Hepatocyte (in vitro differentiated cells): ENCODE measurements around the gene SOX18. TPM values are rescaled to one million over a fixed set of nuclear protein-coding genes. Genes with fewer than 3 reads are reported as not detected.
"Not testable (repeated sequence)": the region's sequence is repeated elsewhere in the genome, so short reads cannot be mapped to it uniquely, and the experiment has no call there.

Source experiments
- DNase-seq: peaks from one replicate; pipeline ENCODE4 v3.0.0-alpha.2; 2016; ENCODE audit warnings: low spot score
- H2AFZ ChIP-seq: fragments of 200-600 bp; sonication (generic); 2 replicates; pipeline ENCODE4 v1.6.0; 2016; ENCODE audit warnings: antibody characterized with exemption, mild to moderate bottlenecking
- H3K27ac ChIP-seq: fragments of 200-600 bp; sonication (generic); 2 replicates; pipeline ENCODE4 v1.5.1; 2016; ENCODE audit warnings: mild to moderate bottlenecking
- H3K27me3 ChIP-seq: fragments of 200-600 bp; sonication (generic); 2 replicates; pipeline ENCODE4 v1.6.1; 2016
- H3K36me3 ChIP-seq: fragments of 200-600 bp; sonication (generic); replicated peaks from 2 replicates; pipeline ENCODE4 v1.5.1; 2016; ENCODE audit warnings: low read depth; ENCODE audit not compliant: insufficient read depth
- H3K4me1 ChIP-seq: fragments of 200-600 bp; sonication (generic); 2 replicates; pipeline ENCODE4 v1.5.1; 2016; ENCODE audit warnings: mild to moderate bottlenecking, moderate library complexity; ENCODE audit not compliant: insufficient read depth
- H3K4me2 ChIP-seq: fragments of 200-600 bp; sonication (generic); 2 replicates; pipeline ENCODE4 v1.6.0; 2016
- H3K4me3 ChIP-seq: fragments of 200-600 bp; sonication (generic); 2 replicates; pipeline ENCODE4 v1.5.1; 2016; ENCODE audit warnings: mild to moderate bottlenecking
- H3K79me2 ChIP-seq: fragments of 200-600 bp; sonication (generic); 2 replicates; pipeline ENCODE4 v1.6.0; 2017; ENCODE audit warnings: mild to moderate bottlenecking
- H3K9me2 ChIP-seq: fragments of 200-600 bp; sonication (generic); replicated peaks from 2 replicates; pipeline ENCODE4 v1.6.0; 2017; ENCODE audit warnings: mild to moderate bottlenecking; ENCODE audit not compliant: insufficient read depth
- H3K9me3 ChIP-seq: fragments of 200-600 bp; sonication (generic); 2 replicates; pipeline ENCODE4 v1.5.1; 2016; ENCODE audit warnings: low read depth, mild to moderate bottlenecking
- H4K20me1 ChIP-seq: fragments of 200-600 bp; sonication (generic); 2 replicates; pipeline ENCODE4 v1.6.0; 2016; ENCODE audit warnings: mild to moderate bottlenecking; ENCODE audit not compliant: insufficient read depth, poor library complexity, severe bottlenecking
- EZH2 ChIP-seq: fragments of 200-600 bp; sonication (generic); IDR thresholded peaks from 2 replicates; pipeline ENCODE4 v1.6.1; 2016; ENCODE audit warnings: antibody characterized with exemption, mild to moderate bottlenecking, borderline replicate concordance
- EZH2phosphoT487 ChIP-seq: fragments of 200-600 bp; sonication (generic); IDR thresholded peaks from one replicate; pipeline ENCODE4 v1.6.1; 2018; ENCODE audit warnings: antibody characterized with exemption, mild to moderate bottlenecking, low read depth, moderate library complexity; ENCODE audit not compliant: unreplicated experiment, severe bottlenecking
- WGBS: methylation state at CpG from one replicate; pipeline ENCODE4 v1.1.6; 2016; ENCODE audit warnings: low lambda C conversion rate; ENCODE audit errors: missing lambda C conversion rate; 5-methylcytosine and 5-hydroxymethylcytosine counted together
- polyA plus RNA-seq: library from polyadenylated mRNA; unstranded; fragments of >200 nt; fragmentation: Nextera tagmentation; extraction: Ambion mirVana; gene quantifications from 2 replicates; pipeline ENCODE4 v1.2.1, GENCODE V29; 2016
- total RNA-seq: library from RNA; depleted of rRNA; stranded (reverse); fragments of >200 nt; gene quantifications from 2 replicates; pipeline ENCODE4 v1.2.3, GENCODE V29; 2014
- TF ChIP-seq, protein P1 (sequence below): fragments of 200-600 bp; sonication (generic); IDR thresholded peaks from 2 replicates; pipeline ENCODE4 v1.5.1; 2016; ENCODE audit warnings: antibody characterized with exemption, mild to moderate bottlenecking; ENCODE audit not compliant: poor library complexity

The SOX18 gene
- total and polyA plus RNA-seq, 2 experiments from 2014 or later, result 2.0 TPM; not detected in 1

DNA sequence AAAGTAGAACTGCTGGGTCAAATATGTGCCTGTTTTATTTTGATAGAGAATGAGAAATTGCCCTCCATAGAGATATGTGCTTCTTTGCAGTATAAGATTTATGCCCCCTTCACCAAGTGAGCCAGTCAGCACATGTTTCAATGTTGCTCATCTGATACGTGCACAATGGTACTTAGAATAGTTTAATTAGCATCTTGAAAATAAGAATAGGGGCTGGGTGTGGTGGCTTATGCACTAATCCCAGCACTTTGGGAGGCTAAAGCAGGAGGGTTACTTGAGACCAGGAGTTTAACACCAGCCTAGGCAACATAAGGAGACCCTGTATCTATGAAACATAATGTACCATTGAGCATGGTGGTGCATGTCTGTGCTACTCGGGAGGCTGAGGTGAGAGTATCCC, 33.8 kb downstream of the SOX18 start:
- H3K36me3 ChIP-seq, result no peaks in the 10 kb centered on the region
- 98% methylated on average over 2 of the region's 2 CpGs for WGBS
- TF ChIP-seq EZH2, result no peak
- no peak for TF ChIP-seq EZH2phosphoT487
- TF ChIP-seq, protein P1, sequence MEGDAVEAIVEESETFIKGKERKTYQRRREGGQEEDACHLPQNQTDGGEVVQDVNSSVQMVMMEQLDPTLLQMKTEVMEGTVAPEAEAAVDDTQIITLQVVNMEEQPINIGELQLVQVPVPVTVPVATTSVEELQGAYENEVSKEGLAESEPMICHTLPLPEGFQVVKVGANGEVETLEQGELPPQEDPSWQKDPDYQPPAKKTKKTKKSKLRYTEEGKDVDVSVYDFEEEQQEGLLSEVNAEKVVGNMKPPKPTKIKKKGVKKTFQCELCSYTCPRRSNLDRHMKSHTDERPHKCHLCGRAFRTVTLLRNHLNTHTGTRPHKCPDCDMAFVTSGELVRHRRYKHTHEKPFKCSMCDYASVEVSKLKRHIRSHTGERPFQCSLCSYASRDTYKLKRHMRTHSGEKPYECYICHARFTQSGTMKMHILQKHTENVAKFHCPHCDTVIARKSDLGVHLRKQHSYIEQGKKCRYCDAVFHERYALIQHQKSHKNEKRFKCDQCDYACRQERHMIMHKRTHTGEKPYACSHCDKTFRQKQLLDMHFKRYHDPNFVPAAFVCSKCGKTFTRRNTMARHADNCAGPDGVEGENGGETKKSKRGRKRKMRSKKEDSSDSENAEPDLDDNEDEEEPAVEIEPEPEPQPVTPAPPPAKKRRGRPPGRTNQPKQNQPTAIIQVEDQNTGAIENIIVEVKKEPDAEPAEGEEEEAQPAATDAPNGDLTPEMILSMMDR, result no peak

GRCh38 chr20:64012385-64013154, 36.9 kb downstream of the SOX18 start:
- not testable (repeated sequence) for H3K4me2 ChIP-seq, H4K20me1 ChIP-seq, H2AFZ ChIP-seq, H3K9me2 ChIP-seq, DNase-seq, H3K4me1 ChIP-seq, H3K79me2 ChIP-seq, H3K4me3 ChIP-seq, H3K27me3 ChIP-seq, H3K9me3 ChIP-seq, H3K27ac ChIP-seq, H3K36me3 ChIP-seq
- WGBS, result 100% methylated on average over 4 of the region's 20 CpGs

More for the DNA sequence above, 33.8 kb downstream of the SOX18 start:
- no peaks in the 10 kb centered on the region for H3K4me1 ChIP-seq
- H3K9me2 ChIP-seq, result no peaks in the 10 kb centered on the region
- no peaks in the 10 kb centered on the region for H3K79me2 ChIP-seq
- H3K27ac ChIP-seq, result no peak overlapping the region
- no peak overlapping the region for H2AFZ ChIP-seq
- no peak overlapping the region for H3K4me2 ChIP-seq
- H3K9me3 ChIP-seq, result no peaks in the 10 kb centered on the region
- peaks cover 3% of the 10 kb centered on the region for H4K20me1 ChIP-seq
- H3K27me3 ChIP-seq, result no peaks in the 10 kb centered on the region
- no peak overlapping the region for H3K4me3 ChIP-seq
- no peak for DNase-seq

DNA sequence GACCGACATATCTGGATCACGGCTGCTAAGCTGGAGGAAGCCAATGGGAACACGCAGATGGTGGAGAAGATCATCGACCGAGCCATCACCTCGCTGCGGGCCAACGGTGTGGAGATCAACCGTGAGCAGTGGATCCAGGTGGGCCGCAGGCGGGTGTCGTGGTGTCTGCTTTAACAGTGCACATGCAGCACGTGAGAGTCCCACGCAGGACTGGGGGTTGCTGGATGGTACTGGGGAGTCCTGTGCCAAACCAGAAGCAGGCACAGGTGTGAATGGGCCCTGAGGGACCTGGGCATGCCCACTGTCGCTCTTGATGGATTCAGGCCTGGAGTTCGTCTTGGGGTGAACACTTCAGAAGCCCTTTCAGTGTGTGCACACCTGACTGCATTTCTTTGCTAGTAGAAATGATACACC, 38.1 kb downstream of the SOX18 start:
- no peak for DNase-seq
- H4K20me1 ChIP-seq, result peaks cover 7% of the 10 kb centered on the region

DNA sequence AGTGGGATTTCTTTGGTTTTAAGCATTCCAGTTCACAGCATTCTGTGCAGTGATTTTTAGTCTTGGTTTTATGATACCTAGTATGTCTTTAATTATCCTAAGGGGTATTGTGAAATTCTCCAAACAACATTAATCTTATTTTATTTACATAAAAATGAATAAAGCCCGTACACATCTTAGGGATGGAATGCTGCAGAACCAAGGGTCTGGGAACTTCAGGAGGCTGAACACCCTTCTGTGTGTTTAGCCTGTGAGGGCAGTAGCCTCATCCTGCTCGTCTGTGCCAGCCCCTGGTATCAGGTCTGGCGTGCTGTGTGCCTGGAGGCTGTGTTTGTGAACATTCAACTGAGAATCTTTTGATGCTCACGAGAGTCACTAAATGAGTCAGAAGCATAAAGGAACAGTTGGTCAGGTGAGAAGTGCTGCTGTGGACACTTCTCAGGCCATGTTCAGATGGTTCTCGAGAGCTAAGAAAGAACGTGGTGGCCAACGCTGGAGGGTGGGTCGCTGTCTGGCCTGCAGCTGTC, 38.7 kb downstream of the SOX18 start:
- 90% methylated on average over 8 of the region's 8 CpGs for WGBS
- peaks cover 3% of the 10 kb centered on the region for H3K36me3 ChIP-seq

More for the DNA sequence above, 38.1 kb downstream of the SOX18 start:
- Histone ChIP-seq H3K27ac (no peak overlapping the region), H3K4me1 (no peaks in the 10 kb centered on the region), H3K79me2 (peaks cover 7% of the 10 kb centered on the region), H3K9me2 (no peaks in the 10 kb centered on the region), H3K4me2 (no peak overlapping the region), H3K9me3 (peaks cover 3% of the 10 kb centered on the region), H3K4me3 (no peak overlapping the region), H2AFZ (no peak overlapping the region), H3K27me3 (no peaks in the 10 kb centered on the region), H3K36me3 (peaks cover 3% of the 10 kb centered on the region)
- no peak for TF ChIP-seq EZH2
- TF ChIP-seq, protein P1, result no peak
- no peak for TF ChIP-seq EZH2phosphoT487
- 97% methylated on average over 16 of the region's 16 CpGs for whole genome bisulfite sequencing

More for the DNA sequence above, 38.7 kb downstream of the SOX18 start:
- H3K4me2 ChIP-seq, result no peak overlapping the region
- no peaks in the 10 kb centered on the region for H3K4me1 ChIP-seq
- H2AFZ ChIP-seq, result no peak overlapping the region
- H3K9me3 ChIP-seq, result peaks cover 3% of the 10 kb centered on the region
- H4K20me1 ChIP-seq, result peaks cover 7% of the 10 kb centered on the region
- no peak overlapping the region for H3K4me3 ChIP-seq
- H3K9me2 ChIP-seq, result no peaks in the 10 kb centered on the region
- TF ChIP-seq, protein P1, result no peak
- TF ChIP-seq EZH2, result no peak
- TF ChIP-seq EZH2phosphoT487, result no peak
- H3K79me2 ChIP-seq, result peaks cover 7% of the 10 kb centered on the region
- H3K27ac ChIP-seq, result no peak overlapping the region
- H3K27me3 ChIP-seq, result no peaks in the 10 kb centered on the region
- no peak for DNase-seq
